ENCODE data around the gene SLC12A9.

The SLC12A9 gene

GRCh38 chr7:100911484-100911883 is 59.0 kb downstream of the SLC12A9 start:
- ChIA-PET POLR2A (no interaction called here), CTCF (no interaction called here)
- TF ChIP-seq SUZ12 (IDR thresholded peaks at IDR 0.05) (no peak), FOXM1 (IDR thresholded peaks at IDR 0.05; ENCODE audit: borderline replicate concordance) (no peak), SP1 (IDR thresholded peaks at IDR 0.05) (no peak), FOXA1 (IDR thresholded peaks at IDR 0.05) (no peak), ZNF384 (IDR thresholded peaks at IDR 0.05) (no peak)
- DNase-seq (ENCODE audit: extremely low spot score), result no peak

GRCh38 chr7:100914208-100914878 is 61.8 kb downstream of the SLC12A9 start:
- no peak for DNase-seq (ENCODE audit: extremely low spot score)
- CTCF ChIA-PET, result no interaction called here
- TF ChIP-seq, protein P1, sequence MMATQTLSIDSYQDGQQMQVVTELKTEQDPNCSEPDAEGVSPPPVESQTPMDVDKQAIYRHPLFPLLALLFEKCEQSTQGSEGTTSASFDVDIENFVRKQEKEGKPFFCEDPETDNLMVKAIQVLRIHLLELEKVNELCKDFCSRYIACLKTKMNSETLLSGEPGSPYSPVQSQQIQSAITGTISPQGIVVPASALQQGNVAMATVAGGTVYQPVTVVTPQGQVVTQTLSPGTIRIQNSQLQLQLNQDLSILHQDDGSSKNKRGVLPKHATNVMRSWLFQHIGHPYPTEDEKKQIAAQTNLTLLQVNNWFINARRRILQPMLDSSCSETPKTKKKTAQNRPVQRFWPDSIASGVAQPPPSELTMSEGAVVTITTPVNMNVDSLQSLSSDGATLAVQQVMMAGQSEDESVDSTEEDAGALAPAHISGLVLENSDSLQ (IDR thresholded peaks at IDR 0.05), result no peak
- TF ChIP-seq ZNF384 (IDR thresholded peaks at IDR 0.05) (no peak), CTBP1 (IDR thresholded peaks at IDR 0.05; ENCODE audit: borderline replicate concordance) (no peak)
- POLR2A ChIA-PET, result no interaction called here

- no peak for TF ChIP-seq ELF4 (IDR thresholded peaks at IDR 0.05)
- no peak for TF ChIP-seq FOXM1 (IDR thresholded peaks at IDR 0.05; ENCODE audit: borderline replicate concordance)
- no peak for TF ChIP-seq NFRKB (IDR thresholded peaks at IDR 0.05)
- no peak for TF ChIP-seq CTBP1 (IDR thresholded peaks at IDR 0.05; ENCODE audit: borderline replicate concordance)
- TF ChIP-seq LEF1 (IDR thresholded peaks at IDR 0.05; ENCODE audit: borderline replicate concordance), result no peak
- no peak for TF ChIP-seq SUZ12 (IDR thresholded peaks at IDR 0.05)
- TF ChIP-seq FOXA1 (IDR thresholded peaks at IDR 0.05), result no peak
- no peak for TF ChIP-seq HDGF (IDR thresholded peaks at IDR 0.05; ENCODE audit: borderline replicate concordance)
- TF ChIP-seq ARNT (IDR thresholded peaks at IDR 0.05), result no peak
- no peak for TF ChIP-seq L3MBTL2 (conservative IDR thresholded peaks at IDR 0.05)
- TF ChIP-seq ZNF384 (IDR thresholded peaks at IDR 0.05), result no peak
- no peak for TF ChIP-seq SP1 (IDR thresholded peaks at IDR 0.05)
- TF ChIP-seq TARDBP (IDR thresholded peaks at IDR 0.05), result no peak
- TF ChIP-seq, protein P1 (IDR thresholded peaks at IDR 0.05), result no peak
- no peak for TF ChIP-seq BHLHE40 (IDR thresholded peaks at IDR 0.05; ENCODE audit: borderline replicate concordance)
- no peak for TF ChIP-seq FOXK2 (IDR thresholded peaks at IDR 0.05)
- DNase-seq (ENCODE audit: extremely low spot score), result no peak
- CTCF ChIA-PET, result no interaction called here
- POLR2A ChIA-PET, result no interaction called here
These were observed 62.5 kb downstream of the SLC12A9 start for GRCh38 chr7:100914879-100915447.
